Parathyroid adenoma (tissue), 2 donors: ENCODE measurements around the gene WDR4.
"Not testable (repeated sequence)": the region's sequence is repeated elsewhere in the genome, so short reads cannot be mapped to it uniquely, and the experiment has no call there.

ENCODE experiments used
- H2AFZ ChIP-seq: fragments of 300-600 bp; sonication (generic); one replicate; pipeline ENCODE4 v1.7.0; 2017; ENCODE audit warnings: antibody characterized with exemption, mild to moderate bottlenecking
- H3K27ac ChIP-seq: fragments of 300-600 bp; sonication (generic); one replicate; pipeline ENCODE4 v1.7.0; 2017
- H3K27me3 ChIP-seq: fragments of 300-600 bp; sonication (generic); one replicate; pipeline ENCODE4 v1.7.0; 2017; ENCODE audit warnings: low read length; ENCODE audit not compliant: control insufficient read depth, insufficient read depth
- H3K36me3 ChIP-seq: fragments of 300-600 bp; sonication (generic); one replicate; pipeline ENCODE4 v1.7.0; 2017; ENCODE audit warnings: low read length; ENCODE audit not compliant: control insufficient read depth, insufficient read depth
- H3K4me1 ChIP-seq: fragments of 300-600 bp; sonication (generic); one replicate; pipeline ENCODE4 v1.7.0; 2017; ENCODE audit warnings: control low read depth
- H3K4me2 ChIP-seq: fragments of 300-600 bp; sonication (generic); one replicate; pipeline ENCODE4 v1.7.0; 2017; ENCODE audit warnings: low read length
- H3K4me3 ChIP-seq: fragments of 300-600 bp; sonication (generic); one replicate; pipeline ENCODE4 v1.7.0; 2017; ENCODE audit warnings: low read depth, low read length
- H3K79me2 ChIP-seq: fragments of 300-600 bp; sonication (generic); one replicate; pipeline ENCODE4 v1.7.0; 2017; ENCODE audit warnings: control low read depth
- H3K9ac ChIP-seq: fragments of 300-600 bp; sonication (generic); one replicate; pipeline ENCODE4 v1.7.0; 2017; ENCODE audit warnings: mild to moderate bottlenecking
- H3K9me3 ChIP-seq: fragments of 300-600 bp; sonication (generic); one replicate; pipeline ENCODE4 v1.7.0; 2017; ENCODE audit warnings: low read length; ENCODE audit not compliant: control insufficient read depth
- TF ChIP-seq, protein P1 (sequence below): fragments of 300-600 bp; sonication (generic); IDR thresholded peaks from one replicate; pipeline ENCODE4 v1.7.0; 2017; ENCODE audit warnings: antibody characterized with exemption, mild to moderate bottlenecking
- donor health status: primary hyperparathyroidism.

WDR4 gene

DNA sequence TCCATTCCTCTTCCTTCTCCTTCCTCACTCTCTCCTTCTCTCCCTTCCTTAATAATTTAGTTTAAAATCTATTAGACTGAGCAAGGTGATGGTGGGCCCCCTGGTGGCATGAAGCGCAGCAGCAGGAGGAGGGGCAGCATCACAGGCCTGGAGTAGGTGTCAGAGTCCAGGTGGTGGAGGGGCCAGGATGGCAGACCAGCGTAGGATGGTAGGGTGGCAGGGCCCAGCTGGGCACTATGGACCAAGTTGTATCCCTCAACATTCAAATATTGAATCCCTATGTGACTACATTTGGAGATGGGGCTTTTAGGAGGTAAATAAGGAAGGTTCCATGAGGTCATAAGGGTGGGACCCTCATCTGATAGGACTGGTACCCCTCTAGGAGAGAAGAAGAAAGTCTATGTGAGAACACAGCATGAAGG lies 61.0 kb downstream of the WDR4 start:
- no peaks in the 10 kb centered on the region for H3K36me3 ChIP-seq
- H3K4me1 ChIP-seq: no peaks in the 10 kb centered on the region
- H3K4me3 ChIP-seq: no peak overlapping the region
- TF ChIP-seq, protein P1, sequence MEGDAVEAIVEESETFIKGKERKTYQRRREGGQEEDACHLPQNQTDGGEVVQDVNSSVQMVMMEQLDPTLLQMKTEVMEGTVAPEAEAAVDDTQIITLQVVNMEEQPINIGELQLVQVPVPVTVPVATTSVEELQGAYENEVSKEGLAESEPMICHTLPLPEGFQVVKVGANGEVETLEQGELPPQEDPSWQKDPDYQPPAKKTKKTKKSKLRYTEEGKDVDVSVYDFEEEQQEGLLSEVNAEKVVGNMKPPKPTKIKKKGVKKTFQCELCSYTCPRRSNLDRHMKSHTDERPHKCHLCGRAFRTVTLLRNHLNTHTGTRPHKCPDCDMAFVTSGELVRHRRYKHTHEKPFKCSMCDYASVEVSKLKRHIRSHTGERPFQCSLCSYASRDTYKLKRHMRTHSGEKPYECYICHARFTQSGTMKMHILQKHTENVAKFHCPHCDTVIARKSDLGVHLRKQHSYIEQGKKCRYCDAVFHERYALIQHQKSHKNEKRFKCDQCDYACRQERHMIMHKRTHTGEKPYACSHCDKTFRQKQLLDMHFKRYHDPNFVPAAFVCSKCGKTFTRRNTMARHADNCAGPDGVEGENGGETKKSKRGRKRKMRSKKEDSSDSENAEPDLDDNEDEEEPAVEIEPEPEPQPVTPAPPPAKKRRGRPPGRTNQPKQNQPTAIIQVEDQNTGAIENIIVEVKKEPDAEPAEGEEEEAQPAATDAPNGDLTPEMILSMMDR: peak; percentile 12
- H3K4me2 ChIP-seq: no peak overlapping the region
- H2AFZ ChIP-seq: no peak overlapping the region
- H3K27me3 ChIP-seq: no peaks in the 10 kb centered on the region
- H3K9me3 ChIP-seq: no peaks in the 10 kb centered on the region
- H3K27ac ChIP-seq: no peak overlapping the region
- H3K79me2 ChIP-seq: no peaks in the 10 kb centered on the region
- no peak overlapping the region for H3K9ac ChIP-seq

DNA sequence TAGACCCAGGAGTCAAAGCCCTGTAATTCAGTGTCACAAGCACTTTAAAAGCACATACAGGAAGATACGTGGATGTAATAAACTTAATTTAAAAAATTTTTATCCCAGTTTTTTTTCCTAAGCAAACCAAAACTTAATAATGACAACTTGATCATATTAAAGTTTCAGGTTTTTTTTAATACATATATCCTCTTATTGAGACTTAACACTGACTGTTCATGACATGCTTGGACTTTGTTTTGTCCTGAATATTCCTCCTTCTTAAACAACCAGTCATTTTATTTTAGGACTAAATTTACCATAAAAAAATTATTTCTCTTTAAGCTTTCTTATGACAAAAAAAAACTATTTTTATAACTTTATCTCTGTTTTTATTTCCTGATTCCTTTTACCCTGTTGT lies 64.1 kb downstream of the WDR4 start:
- TF ChIP-seq, protein P1: no peak
- no peak overlapping the region for H3K9ac ChIP-seq
- no peak overlapping the region for H3K4me3 ChIP-seq
- H3K27ac ChIP-seq: no peak overlapping the region
- no peaks in the 10 kb centered on the region for H3K9me3 ChIP-seq
- no peak overlapping the region for H2AFZ ChIP-seq
- no peak overlapping the region for H3K4me2 ChIP-seq
- no peaks in the 10 kb centered on the region for H3K36me3 ChIP-seq
- no peaks in the 10 kb centered on the region for H3K79me2 ChIP-seq
- no peaks in the 10 kb centered on the region for H3K4me1 ChIP-seq
- no peaks in the 10 kb centered on the region for H3K27me3 ChIP-seq

DNA sequence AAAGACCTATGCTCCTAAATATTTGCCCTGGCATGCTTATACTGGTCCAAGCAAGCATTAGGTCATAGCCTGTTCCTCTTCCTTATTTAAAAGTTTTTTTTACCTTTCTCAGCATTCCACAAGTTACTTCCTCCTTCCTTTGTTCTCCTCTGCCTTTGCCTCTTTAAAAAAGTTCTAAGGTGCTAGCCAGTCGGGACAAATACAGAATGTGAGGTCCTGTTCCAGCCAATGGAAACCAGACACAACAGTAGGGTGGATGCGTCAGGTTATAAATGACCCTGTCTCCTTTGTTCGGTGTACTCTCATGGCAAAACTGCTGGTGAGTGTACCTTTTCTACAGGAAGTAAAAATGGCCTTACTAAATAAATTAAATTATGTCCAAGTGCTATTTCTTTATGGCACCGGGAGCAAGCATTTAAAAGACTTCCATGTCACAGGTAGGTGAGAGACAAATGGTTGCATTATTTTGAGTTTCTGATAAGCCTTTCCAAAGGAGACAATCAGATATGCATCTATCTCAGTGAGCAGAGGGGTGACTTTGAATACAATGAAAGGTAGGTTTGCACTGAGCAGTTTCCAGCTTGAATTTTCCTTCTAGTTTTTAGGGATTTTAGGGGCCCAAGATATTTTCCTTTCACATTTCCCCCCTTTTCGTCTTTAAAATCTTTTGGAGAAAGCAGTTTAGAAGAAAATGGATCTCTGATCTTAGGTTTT lies 66.7 kb downstream of the WDR4 start:
- not testable (repeated sequence) for H3K9ac ChIP-seq, H3K27ac ChIP-seq, H3K9me3 ChIP-seq, H2AFZ ChIP-seq, H3K27me3 ChIP-seq, H3K4me2 ChIP-seq, H3K4me1 ChIP-seq, H3K4me3 ChIP-seq, H3K36me3 ChIP-seq, H3K79me2 ChIP-seq

DNA sequence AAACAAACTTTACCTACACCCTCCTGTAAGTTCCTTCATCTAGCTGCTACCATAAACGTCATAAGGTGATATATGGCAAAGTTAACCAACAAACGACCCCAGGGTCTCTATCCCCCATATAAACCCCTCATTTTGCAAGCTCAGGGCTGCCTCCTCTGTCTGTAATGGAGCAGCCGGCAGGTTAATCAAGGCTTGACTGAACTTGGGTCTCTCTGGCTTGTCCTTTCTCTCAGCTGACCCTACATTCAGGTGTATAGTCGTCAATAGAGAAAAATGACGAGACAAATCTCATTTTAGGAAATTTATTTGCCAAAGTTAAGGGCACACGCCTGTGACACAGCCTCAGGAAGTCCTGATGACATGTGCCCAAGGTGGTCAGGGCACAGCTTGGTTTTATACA lies 67.4 kb downstream of the WDR4 start:
- TF ChIP-seq, protein P1: no peak
- no peaks in the 10 kb centered on the region for H3K4me1 ChIP-seq
- H3K9ac ChIP-seq: no peak overlapping the region
- no peaks in the 10 kb centered on the region for H3K9me3 ChIP-seq
- no peaks in the 10 kb centered on the region for H3K27me3 ChIP-seq
- no peak overlapping the region for H3K4me2 ChIP-seq
- H3K79me2 ChIP-seq: no peaks in the 10 kb centered on the region
- no peak overlapping the region for H3K27ac ChIP-seq
- H3K4me3 ChIP-seq: no peak overlapping the region
- H2AFZ ChIP-seq: no peak overlapping the region
- no peaks in the 10 kb centered on the region for H3K36me3 ChIP-seq

DNA sequence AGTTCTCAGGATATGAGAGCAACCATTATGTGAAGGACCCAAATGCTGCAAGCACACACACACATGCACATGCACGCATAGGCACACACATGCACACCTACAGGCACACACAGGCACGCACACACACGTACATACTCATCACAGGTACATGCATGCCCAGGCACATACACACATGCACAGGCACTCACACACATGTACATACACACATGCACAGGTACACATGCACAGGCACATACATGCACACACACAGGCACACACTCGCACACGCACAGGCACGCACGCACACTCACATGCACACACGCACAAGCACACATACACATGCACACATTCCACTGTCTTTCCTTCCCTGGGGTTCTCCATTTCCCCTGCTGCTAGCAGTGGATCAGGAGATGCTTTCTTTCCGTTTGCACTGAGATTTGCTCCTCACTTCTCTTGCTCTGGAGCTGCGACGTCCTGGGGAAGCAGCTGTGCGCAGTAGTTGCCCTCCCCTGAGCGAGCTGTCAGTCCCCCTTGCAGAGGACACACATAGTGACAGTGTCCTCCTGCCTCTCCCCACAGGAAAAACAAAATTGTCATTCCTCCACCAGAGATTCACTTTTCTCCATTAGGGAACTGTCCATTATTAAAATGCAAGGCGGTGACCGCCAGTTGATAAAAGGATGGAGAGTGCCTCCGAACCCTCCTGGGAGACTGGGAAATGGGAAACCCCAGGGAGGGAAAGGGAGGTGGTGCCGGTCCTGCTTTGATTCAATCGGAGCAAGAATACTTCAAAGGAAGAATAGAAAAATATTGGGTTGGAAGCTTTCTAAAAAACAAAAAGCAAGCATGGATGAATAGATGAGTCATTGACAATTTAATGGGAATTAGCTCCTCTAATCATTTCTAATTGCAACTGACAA lies 69.5 kb downstream of the WDR4 start:
- Histone ChIP-seq H2AFZ (no peak overlapping the region), H3K4me1 (no peaks in the 10 kb centered on the region), H3K4me3 (no peak overlapping the region), H3K36me3 (no peaks in the 10 kb centered on the region), H3K79me2 (no peaks in the 10 kb centered on the region), H3K9ac (no peak overlapping the region), H3K4me2 (no peak overlapping the region), H3K9me3 (no peaks in the 10 kb centered on the region), H3K27me3 (no peaks in the 10 kb centered on the region), H3K27ac (no peak overlapping the region)
- TF ChIP-seq, protein P1: no peak
